ENCODE measurements around the gene PSENEN. TPM values are rescaled to one million over a fixed set of nuclear protein-coding genes. Genes with fewer than 3 reads are reported as not detected.

The PSENEN gene
- total and polyA plus RNA-seq, 9 of the 15 experiments (the other 6 are each of a cell fraction or from before 2014, with no cell fraction given): 34.5 to 299 (median 61.1) TPM

DNA sequence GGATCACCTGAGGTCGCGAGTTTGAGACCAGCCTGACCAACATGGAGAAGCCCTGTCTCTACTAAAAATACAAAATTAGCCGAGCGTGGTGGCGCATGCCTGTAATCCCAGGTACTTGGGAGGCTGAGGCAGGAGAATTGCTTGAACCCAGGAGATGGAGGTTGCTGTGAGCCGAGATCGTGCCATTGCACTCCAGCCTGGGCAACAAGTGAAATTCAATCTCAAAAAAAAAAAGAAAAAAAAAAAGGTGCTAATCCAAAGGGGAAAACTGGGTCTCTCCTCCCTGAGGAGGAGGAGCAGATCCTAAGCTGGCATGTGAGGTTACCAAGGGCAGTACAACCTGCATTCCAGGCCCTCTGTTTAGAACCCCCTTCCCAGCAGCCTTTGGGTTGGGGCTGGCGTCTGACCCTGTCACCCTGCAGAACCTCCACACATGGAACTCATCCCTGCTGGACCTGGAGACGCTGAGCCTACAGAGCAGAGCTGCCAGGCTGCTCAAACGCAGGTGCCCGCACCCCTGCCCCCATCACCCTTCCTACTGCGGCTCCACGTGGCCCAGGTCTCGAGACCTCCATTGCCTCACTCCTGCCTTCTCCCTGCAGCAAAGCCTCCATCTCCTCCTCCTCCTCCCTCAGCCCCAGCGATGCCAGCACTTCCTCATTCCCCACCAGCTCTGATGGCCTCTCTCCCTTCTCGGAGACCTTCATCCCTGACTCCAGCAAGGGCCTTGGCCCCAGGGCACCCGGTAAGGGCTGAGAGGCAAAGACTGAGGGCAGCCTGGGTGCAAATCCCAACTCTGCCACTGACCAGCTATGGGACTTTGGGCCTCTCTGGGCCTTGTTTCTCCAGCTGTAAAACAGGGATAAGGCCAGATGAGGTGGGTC is 19.2 kb downstream of the PSENEN start:
- no peaks in the 10 kb centered on the region for H4K20me1 ChIP-seq (replicated peaks; ENCODE audit: control insufficient read depth, insufficient read depth, low read length)
- H3K27ac ChIP-seq (ENCODE audit: extremely low read depth, low read depth, low read length): no peak overlapping the region
- H3K79me2 ChIP-seq (ENCODE audit: control insufficient read depth, insufficient read depth, low read length): peaks cover 3% of the 10 kb centered on the region
- intact Hi-C loops (cut with micrococcal nuclease): no loop called here
- H3K27me3 ChIP-seq (ENCODE audit: control insufficient read depth in 2 of 2, insufficient read depth in 2 of 2, low read length in 2 of 2): no peaks in the 10 kb centered on the region
- no TSS peak for BruUV-seq (replicated peaks)
- no peak overlapping the region for H3K4me3 ChIP-seq
- peaks cover 56% of the 10 kb centered on the region; the same call in 2 of the 3 replicates for H3K36me3 ChIP-seq (ENCODE audit: control insufficient read depth, insufficient read depth, low read length)
- no peaks in the 10 kb centered on the region; the same call in 1 of the 2 replicates for H3K9me3 ChIP-seq (replicated peaks; ENCODE audit: control insufficient read depth, insufficient read depth, low read depth, low read length)
- H3K4me2 ChIP-seq (ENCODE audit: insufficient read depth, low read length): no peak overlapping the region
- no peak for FAIRE-seq
- no peak for DNase-seq (ENCODE audit: extremely low read depth in 1 of 4, low spot score in 3 of 4)
- in situ Hi-C loops (cut with MboI): no loop called here
- CTCF ChIA-PET (ENCODE audit: low intra/inter-chr PET ratio): no interaction called here
- WGBS (ENCODE audit: insufficient coverage, low coverage, missing lambda C conversion rate): 85% methylated on average over 15 of the region's 17 CpGs
- H2AFZ ChIP-seq (ENCODE audit: low read depth, low read length): no peak overlapping the region
- POLR2A ChIA-PET: interaction anchor here (0.7 to 1.2 kb wide), 2 partner anchors 10 to 14 kb away, joined by 3 to 4 read pairs; no protein-coding TSS in a partner anchor
- TF ChIP-seq SPI1 (IDR thresholded peaks at IDR 0.05; ENCODE audit: borderline replicate concordance, low read depth, low read length): peak; percentile 52; the same call in 1 of the 2 replicates
- TF ChIP-seq, protein P1, sequence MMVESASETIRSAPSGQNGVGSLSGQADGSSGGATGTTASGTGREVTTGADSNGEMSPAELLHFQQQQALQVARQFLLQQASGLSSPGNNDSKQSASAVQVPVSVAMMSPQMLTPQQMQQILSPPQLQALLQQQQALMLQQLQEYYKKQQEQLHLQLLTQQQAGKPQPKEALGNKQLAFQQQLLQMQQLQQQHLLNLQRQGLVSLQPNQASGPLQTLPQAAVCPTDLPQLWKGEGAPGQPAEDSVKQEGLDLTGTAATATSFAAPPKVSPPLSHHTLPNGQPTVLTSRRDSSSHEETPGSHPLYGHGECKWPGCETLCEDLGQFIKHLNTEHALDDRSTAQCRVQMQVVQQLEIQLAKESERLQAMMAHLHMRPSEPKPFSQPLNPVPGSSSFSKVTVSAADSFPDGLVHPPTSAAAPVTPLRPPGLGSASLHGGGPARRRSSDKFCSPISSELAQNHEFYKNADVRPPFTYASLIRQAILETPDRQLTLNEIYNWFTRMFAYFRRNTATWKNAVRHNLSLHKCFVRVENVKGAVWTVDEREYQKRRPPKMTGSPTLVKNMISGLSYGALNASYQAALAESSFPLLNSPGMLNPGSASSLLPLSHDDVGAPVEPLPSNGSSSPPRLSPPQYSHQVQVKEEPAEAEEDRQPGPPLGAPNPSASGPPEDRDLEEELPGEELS (CRISPR knock-in tag; IDR thresholded peaks at IDR 0.05; ENCODE audit: borderline replicate concordance): no peak
- ATAC-seq: no peak
- no peaks in the 10 kb centered on the region for H3K9me1 ChIP-seq (ENCODE audit: control insufficient read depth, insufficient read depth, low read length)
- H3K4me1 ChIP-seq (replicated peaks in 1 of 2; ENCODE audit: control insufficient read depth in 2 of 2, insufficient read depth in 2 of 2, low read length in 2 of 2): peaks cover 0 to 21% of the 10 kb centered on the region in 2 experiments; a peak in 2 of 5 replicates
- H3K9ac ChIP-seq (ENCODE audit: insufficient read depth in 1 of 2, low read depth in 2 of 2, low read length in 2 of 2): 0 out of 4 replicates have a peak overlapping the region, but pooled peaks of 1 of the 2 experiments have one; percentile 33
